HL-60/S4 (cell line): ENCODE data around the gene GIT2.
"Not testable (repeated sequence)": the region's sequence is repeated elsewhere in the genome, so short reads cannot be mapped to it uniquely, and the experiment has no call there.

ENCODE experiments used
- in situ Hi-C: fragments of 300-500 bp; cut with MboI; formaldehyde crosslinking; loops from 2 replicates; pipeline ENCODE4 v1.14.3; 2022; ENCODE audit warnings: low sequenced_read_pairs

Gene GIT2

DNA sequence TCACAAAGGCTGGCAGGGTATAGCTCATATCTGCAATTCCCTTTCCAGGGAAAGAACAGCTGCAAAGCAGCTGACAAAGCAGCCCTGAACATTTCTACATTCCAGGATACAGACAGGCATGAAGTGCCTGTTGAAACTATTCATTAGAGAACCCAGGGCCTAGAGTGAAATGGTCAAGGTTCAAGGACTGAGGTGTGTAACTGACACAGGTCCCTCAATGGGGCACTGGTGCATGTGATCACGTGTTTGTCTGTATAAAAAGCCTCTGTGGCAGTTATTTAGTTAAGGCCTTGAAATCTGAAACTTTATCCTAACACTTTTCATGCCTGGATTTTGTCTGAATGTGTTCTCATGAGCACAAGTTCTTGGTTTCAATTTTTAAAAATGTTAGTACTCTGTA, 47.1 kb downstream of the GIT2 start:
- in situ Hi-C loops = no loop called here

DNA sequence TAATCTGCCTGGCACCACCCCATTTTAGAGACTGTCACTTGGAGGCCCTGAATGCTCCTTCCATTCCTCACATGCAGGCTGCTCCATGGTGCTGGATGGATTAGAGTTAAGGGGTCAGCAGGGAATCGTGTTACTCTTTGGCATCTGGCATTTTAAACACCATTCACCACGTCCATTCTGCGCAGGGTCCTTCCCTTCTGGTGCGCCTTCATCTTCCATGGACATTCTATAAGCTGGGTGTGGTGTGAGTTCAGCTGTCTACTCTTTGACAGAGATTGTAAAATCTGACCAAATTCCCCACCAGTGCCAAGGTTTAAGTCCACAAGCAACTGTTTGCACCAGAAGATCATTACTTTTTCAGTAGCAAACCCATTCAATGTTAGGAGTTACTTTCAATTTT, 47.8 kb downstream of the GIT2 start:
- in situ Hi-C loops = no loop called here

GRCh38 chr12:109947521-109947920, 48.6 kb downstream of the GIT2 start:
- in situ Hi-C loops = no loop called here

- in situ Hi-C loops = no loop called here
Observed at GRCh38 chr12:109946913-109947312, 49.3 kb downstream of the GIT2 start.

GRCh38 chr12:109946505-109946904, 49.7 kb downstream of the GIT2 start:
- in situ Hi-C loops = no loop called here

- in situ Hi-C loops = no loop called here
Observed at GRCh38 chr12:109944561-109945359, 51.4 kb downstream of the GIT2 start.

- in situ Hi-C loops = no loop called here
Observed at GRCh38 chr12:109943811-109944210, 52.4 kb downstream of the GIT2 start.

DNA sequence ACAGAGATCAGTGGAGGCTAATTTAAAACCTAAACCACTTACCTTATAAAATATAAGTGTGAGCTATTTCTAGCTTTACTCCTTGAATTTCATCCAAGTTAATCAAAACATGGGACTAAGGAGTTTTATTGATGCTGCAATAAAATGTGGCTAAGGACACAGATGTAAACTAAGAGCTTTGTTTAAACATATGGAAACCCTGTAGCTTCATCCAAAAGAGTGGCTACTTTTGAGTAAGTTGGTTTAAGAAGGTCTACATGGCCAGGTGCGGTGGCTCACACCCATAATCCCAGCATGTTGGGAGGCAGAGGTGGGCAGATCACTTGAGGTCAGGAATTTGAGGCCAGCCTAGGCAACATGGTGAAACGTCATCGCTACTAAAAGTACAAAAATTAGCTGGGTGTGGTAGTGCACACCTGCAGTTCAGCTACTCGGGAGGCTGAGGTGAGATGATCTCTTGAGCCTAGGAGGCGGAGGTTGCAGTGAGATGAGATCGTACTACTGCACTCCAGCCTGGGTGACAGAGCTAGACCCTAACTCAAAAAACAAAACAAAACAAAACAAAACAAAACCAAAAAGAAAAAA, 55.7 kb downstream of the GIT2 start:
- in situ Hi-C loops = no loop called here

DNA sequence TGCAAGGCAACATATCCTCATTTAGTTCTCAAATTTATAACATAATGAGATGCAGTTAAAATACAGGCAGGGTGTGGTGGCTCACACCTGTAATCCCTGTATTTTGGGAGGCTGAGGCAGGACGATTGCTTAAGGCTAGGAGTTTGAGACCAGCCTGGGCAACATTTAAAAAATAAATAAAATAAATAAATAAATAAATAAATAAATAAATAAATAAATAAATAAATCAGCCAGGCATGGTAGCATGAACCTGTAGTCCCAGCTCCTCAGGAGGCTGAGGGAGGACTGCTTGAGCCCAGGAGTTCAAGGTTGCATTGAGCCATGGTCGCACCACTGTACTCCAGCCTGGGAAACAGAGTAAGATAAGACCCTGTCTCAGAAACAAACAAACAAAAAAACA, 56.7 kb downstream of the GIT2 start:
- in situ Hi-C loops = no loop called here

DNA sequence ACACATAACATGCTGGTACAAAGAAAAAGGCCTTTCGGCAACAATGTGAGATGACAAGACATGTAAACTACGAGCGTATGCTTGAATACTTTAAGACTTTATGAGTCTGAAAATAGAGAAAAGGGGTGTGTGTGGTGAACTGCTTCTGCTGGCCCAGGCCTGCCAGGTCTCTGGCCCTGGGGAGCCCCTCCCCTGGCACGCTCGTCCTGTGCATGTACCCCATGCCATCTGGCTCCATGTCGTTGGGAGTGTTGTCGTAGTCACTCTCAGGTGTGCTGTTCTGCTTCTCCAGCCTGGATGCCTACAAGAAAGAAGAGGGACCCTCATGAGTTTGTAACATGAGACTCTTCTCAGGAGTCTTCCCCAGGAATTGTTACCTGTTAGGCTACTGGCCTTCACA, 57.2 kb downstream of the GIT2 start:
- in situ Hi-C loops = no loop called here

DNA sequence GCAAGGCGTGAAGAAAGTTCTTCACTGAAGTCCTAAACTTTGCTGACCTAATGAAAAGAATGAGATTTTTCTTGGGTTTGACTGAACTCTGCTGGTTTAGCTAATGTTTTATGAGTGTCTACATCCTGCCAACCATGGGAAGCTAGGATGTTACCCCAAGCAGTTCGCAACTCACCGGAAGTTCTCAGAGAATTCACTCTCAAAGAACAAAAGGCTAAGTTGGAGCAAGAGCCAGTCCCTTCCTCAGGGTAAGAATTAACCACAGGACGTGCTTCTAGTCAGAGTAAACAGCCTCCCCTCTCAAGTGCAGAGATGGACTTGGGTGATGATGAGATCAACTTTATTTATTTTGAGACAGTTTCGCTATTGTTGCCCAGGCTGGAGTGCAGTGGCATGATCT, 58.8 kb downstream of the GIT2 start:
- in situ Hi-C loops = no loop called here

GRCh38 chr12:109934026-109934425, 62.1 kb downstream of the GIT2 start:
- in situ Hi-C loops = no loop called here

GRCh38 chr12:109932878-109933503, 63.2 kb downstream of the GIT2 start:
- in situ Hi-C loops = no loop called here

DNA sequence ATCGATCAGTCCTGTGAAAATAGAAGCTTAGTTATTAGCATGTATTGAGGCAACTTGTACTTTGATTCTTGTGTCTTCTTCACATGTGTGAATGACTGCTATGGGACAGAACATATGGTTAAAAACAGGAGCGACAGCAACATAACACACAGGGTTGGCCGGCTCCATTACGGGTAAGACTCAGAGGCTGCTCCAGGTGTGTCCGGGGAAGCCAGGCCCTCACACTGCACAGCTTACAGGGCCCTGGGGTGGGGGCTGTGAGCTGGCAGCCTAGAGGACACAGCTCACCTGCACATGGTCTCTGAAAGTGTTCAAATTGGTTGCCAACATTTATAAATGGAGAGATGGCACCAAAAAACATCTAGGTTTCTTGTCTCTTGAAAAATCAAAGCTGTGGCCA, 65.0 kb downstream of the GIT2 start:
- in situ Hi-C loops = no loop called here

GRCh38 chr12:109930028-109930800, 66.0 kb downstream of the GIT2 start:
- in situ Hi-C loops = no loop called here

DNA sequence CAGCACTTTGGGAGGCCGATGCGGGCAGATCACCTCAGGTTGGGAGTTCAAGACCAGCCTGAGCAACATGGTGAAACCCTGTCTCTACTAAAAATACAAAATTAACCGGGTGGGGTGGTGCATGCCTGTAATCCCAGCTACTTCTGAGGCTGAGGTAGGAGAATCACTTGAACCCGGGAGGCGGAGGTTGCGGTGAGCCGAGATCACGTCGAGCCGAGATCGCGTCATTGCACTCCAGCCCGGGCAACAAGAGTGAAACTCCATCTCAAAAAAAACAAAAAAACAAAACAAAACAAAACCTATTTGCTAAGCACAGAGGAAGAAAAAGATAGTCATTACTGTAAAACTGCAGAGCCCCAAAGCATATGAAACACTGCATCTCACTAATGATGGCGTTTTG, 66.8 kb downstream of the GIT2 start:
- in situ Hi-C loops = not testable (repeated sequence)

DNA sequence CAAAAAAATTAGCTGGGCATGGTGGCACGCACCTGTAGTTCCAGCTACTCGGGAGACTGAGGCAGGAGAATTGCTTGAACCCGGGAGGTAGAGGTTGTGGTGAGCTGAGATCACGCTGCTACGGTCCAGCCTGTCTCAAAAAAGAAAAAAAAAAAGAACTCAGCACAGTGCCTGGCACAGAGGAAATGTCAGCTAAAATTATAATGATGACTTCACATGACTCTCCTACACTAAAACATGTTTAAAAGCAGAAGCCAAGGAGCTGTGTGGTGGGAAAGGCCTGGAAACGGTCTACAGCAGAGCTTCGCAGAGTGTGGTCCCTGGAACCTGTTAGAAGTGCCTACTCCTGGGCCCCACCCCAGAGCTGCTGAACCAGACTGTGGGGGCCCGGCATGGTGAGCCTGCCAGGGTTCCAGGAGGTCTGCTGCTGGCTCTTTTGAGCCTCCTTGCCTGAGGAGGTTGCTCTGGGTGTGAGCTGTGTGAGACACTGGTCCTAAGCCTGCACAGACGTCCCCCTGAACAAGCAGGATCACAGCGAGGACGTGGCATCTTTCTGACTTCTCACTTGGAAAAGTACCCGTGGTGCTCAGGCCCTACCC, 68.0 kb downstream of the GIT2 start:
- in situ Hi-C loops = no loop called here

GRCh38 chr12:109927622-109928021, 68.5 kb downstream of the GIT2 start:
- in situ Hi-C loops = no loop called here

- in situ Hi-C loops = no loop called here
Observed at GRCh38 chr12:109926488-109927210, 69.5 kb downstream of the GIT2 start.

DNA sequence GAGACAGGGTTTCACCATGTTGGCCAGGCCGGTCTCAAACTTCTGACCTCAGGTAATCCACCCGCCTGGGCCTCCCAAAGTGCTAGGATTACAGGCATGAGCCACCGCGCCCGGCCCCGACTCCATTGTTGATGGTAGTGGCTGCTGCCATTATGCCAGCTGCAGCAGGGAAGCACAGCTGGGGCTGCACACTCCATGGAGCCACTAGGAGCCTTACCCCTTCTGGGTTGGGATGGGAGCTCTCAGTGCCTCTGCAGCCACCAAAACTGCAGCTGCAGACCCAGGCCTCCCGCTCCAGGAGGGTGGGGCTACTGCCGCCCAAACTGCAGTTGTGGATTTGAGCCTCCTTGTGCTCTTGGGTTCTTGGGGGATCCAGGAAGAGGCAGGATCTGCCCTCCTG, 70.2 kb downstream of the GIT2 start:
- in situ Hi-C loops = no loop called here
